T follicular helper cell (primary cell): ENCODE results near the gene NOS1.
"Not testable (repeated sequence)": the region's sequence is repeated elsewhere in the genome, so short reads cannot be mapped to it uniquely, and the experiment has no call there.

ENCODE experiments used
- DNase-seq: peaks from one replicate; pipeline ENCODE4 v3.0.0-alpha.2; 2020; ENCODE audit warnings: low read depth

NOS1 gene

DNA sequence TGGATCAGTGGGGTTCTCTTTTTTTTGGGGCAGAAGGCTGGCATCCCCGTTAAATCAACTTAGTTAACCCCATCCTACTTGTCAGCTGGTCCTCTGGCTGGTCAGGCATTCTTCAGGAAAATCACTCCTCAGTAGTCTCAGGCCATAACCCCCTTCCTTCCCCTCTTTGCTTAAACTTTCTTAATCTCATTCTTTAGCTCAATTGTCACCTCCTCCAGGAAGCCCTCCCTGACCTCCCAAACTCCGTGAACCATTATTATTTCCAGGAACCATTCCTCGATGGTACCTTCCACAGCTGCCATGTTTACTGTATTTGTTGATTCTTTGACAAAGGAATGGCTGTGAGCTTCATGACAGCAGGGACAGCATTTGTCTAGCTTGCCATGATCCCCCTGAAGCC lies 98.7 kb downstream of the NOS1 start:
- no peak for DNase-seq

DNA sequence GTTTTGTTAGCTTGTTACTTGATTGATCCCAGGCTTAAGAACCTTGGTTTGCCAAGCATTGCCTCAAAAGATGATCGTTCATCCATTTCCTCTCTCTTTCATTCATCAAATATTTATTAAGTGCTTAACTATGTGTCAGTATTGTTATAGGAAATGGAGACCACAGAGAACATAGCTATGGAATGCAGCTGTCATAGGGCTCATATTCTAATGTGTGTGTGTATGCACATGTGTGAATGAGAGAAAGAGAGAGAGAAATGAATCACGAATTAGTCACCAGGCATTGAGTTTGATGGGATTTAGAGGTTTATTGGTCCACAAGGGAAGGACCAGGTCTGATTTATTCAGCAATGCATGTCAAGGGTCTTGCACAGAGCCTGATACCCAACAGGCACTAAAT lies 100.2 kb downstream of the NOS1 start:
- no peak for DNase-seq

DNA sequence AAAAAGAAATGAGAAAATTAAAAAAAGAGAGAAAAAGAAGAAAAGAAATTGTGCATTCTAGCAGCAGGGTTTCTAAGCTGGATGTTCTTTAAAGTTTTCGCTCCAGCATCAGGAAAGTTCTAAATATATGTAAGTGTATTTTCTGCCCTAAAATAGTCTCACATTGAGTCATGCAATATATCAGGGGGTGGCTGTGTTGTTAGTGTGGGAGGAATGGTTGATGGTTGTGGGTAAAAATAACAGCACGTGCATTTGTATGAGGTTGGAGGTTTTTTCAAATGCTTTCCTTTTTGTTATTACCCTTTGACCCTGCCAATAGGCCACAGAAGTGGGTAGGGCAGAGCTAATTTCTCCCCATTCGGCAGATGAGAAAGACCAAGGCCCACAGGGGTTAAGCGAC lies 106.0 kb downstream of the NOS1 start:
- DNase-seq, result no peak

DNA sequence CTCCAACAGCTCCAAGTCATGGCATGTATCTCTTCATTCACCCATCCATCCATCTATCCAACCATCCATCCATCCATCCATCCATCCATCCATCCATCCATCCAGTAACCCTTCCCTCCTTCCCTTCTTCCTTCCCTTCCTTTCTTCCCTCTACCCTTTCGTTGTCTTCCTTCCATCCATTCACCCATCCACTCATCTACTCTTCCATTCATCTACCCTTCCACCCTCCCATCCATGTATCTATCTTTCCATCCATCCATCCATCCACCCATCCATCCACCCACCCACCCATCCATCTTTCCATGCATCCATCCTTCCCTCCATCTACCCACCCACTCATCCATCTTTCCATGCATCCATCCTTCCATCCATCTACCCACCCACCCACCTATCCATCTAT lies 117.9 kb downstream of the NOS1 start:
- no peak for DNase-seq

DNA sequence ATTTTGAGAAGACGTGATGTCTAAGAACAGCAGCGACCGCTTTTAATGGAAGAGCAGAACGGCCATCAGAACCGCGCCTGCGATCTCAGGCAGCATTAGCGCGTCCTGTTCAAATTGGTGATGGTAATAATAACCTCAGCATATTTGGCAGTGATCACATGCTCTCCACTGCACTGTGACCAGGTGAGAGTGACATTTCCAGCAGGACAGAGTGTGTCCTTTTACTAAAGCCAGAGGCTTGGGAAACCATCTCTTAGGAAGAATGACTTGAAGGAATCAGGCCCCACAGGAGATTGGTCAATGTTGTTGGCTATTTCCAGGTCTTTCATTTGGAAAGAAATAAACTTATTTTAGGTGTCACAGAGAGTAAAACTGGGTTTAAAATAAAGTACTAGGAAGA lies 119.7 kb downstream of the NOS1 start:
- no peak for DNase-seq

DNA sequence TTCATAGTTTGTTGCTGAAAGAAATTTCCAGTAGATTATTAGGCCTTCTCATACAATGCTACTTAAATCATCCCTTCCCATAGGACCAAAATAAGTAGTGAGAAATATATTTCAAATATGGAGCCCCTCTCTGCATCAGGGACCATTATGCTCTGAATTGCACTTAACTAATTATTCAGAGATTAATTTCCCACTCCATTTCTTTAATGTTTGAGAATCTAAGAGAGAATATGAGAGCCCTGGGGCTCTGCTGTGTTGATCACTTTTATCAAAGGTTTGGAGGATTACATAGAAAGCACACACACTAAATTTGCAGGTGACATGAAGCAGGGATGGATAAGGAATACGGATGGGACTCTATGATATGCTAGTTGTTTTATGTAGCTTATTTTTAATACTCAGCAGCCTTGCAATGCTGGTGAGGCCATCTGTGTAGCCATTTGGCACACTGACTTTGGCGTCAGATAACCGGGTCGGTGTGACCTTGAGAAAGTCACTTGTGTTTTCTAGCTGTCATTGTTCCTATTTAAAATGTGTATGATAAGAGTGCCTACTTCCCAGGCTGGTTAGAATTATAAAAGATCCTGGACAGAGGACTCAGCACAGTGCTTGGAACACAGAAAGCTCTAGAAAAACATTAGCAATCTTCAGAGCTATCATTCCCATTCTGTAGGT lies 121.2 kb downstream of the NOS1 start:
- no peak for DNase-seq

DNA sequence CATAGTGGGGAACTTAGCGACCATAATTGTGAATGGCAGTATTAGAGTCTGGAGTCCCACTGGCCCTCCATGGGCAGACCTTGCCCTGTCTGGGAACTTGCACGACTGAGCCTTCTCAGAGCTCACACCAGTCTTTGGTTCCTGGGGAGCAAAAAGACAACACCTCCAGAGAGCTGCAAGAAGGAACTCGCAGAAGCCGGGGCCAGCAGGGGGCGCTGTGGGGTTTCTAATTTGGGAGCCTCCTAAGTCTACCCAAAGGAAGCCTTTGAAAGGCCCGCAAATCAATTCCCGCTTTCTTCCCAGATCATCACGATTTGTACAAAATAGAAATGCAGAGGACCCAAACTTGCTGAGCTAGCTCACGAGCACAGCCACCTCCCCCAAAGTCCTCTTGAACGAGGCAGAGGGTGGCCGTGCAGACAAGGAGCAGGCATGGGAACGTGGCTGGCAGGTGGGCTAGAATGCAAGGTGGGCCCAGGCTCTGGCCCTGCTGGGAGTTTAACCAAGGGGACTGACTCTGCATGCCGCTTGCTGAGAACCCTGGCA lies 124.9 kb downstream of the NOS1 start:
- peak; percentile 46 for DNase-seq

DNA sequence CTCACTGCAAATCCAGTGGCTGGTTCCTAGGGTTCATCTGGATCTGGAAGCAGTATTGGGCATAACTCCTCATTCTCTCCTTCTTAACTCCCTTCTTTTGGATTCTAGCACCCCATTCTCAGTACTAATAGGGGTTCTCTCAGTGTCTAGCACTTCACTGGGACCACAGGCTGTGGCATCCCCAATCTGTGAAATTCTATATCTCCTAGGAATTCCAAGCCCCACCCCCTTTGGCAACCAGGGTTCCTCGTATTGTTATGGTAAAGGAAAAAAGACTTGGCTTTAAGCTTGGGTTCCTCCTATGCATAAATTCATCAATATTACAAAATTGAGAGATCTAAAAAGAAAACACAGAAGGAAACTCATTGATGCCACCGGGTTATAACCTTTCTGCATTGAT lies 126.2 kb downstream of the NOS1 start:
- no peak for DNase-seq

DNA sequence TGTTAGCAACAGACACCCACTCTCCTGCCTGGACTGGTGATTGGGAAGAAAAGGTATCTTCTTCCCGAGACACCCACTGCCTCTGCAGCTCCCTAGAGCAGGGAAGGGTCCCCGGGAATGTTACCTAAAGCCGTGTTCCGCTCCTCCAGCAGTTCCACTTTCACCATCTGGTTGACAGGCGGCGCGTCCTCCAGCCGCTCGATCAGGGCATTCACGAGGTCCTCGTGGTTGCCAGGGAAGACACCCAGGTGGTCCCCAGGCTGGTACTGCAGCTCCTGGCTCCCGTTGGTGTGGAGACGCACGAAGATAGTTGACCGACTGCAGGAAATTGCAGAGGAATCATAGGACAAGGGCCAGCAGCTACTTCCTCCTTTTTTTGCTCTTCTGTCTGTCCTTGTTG lies 127.0 kb downstream of the NOS1 start:
- no peak for DNase-seq

DNA sequence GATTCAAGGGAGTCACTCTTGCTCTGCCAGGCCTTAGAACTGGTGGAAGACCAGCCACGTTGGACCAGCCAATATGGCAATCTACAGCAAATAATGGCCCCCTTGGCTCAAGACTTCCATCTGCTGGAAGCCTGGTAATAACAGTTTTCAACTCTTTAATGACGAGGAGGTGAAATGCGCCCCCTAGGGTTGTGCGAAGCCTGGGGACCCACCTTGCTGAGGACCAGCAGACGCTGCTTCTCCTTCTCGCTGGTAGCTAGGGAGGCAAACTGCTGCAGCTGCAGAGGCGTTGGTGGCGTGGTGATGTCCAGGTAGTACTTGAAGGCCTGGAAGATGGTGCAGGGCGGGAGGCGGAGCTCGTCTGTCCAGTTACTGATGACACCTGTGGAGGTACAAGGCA lies 129.7 kb downstream of the NOS1 start:
- no peak for DNase-seq

DNA sequence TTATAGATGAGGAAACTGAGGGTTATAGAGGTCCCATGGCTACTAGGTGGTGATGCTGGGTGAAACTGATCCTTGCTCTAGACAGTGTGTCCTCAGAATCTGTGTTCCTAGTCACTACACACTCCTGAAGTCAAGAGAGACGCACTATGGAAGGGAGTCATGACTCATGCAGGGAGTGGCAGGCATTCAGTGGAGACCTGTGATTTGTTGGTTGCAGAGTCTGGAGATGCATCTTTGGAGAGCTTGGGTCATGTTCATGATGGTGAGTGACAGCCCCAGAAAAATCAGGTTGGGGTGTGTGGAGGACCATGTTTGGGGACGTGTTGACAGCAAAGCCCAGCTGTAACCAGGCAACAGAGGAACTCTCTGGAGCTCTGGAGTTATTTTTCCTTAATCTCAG lies 133.2 kb downstream of the NOS1 start:
- DNase-seq, result no peak

DNA sequence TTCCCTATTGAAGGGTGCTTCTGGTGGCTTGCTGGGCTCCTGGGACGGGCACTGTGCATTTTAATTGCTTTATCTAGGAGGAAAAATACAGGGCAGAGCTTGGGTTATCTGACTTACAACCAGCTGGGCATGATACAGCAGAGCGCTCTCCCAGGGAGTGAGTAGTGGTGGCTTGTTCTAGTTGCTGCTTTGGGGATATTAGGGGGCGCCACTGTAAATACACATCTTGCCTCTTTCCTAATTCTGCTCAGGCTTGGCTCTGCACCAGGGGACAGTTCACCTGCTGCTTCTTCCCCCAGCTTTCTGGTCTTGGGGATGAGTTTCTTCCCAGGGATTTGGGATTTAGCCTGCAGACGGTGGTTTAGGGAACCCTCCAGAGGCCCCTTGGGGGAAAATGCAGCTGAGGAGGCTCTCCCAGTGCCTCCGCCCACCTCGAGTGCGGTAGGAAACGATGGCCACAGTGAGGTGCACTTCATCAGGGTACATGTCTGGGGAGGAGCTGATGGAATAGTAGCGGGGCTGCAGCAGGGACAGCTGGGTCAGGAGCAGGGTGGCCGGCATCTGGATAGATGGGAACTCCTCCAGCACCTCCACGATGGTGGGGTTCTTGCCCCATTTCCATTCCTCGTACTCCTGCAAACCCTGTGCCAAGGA lies 134.3 kb downstream of the NOS1 start:
- no peak for DNase-seq

DNA sequence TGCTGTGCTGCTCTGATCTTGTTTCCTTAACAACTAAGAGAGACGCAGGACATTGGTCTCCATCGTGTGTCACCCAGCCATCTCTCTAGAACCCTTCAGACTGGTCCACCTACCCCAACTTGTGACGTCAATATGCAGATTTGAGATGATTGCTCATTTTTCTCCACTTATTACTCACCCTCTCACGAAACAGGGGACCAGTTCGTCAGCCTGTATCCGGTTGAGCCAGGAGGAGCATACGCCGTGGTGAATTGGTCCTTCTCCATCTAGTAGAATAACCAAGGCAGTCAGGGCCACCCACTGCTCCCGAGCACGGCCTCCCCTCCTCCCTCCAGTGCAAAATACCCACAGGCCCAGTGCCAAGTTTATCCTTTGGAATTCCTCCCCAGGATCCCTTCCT lies 134.9 kb downstream of the NOS1 start:
- no peak for DNase-seq

DNA sequence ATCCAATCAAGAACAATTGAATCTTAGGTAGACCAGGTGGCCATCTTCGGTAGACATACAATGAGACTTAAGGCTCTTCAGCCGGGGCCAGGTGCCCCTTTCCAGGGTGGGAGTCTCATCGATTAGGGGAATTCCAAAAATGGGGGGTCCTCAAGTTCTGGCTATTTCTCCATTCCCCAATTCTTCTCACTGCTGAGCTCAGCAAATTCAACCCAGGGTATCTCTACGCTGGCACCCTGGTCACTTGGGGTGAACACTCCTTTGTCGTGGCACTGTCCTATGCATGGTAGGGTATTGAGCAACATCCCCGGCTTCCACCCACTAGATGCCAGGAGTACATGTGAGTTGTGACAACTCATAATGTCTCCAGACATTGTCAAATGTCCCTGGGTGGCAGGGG lies 136.2 kb downstream of the NOS1 start:
- no peak for DNase-seq

DNA sequence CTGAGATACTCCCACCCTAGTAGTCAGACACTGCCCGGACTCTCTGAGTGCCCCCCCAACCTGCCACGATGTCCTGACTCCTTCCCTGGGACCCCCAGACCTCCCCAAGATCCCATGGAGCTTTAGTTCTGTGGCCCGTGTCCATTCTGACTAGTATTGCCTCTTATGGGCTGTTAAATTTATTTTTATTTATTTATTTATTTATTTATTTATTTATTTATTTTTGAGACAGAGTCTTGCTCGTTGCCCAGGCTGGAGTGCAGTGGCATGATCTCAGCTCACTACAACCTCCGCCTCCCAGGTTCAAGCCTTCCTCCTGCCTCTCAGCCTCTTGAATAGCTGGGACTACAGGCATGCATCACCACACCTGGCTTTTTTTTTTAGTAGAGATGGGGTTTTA lies 140.5 kb downstream of the NOS1 start:
- DNase-seq, result not testable (repeated sequence)

DNA sequence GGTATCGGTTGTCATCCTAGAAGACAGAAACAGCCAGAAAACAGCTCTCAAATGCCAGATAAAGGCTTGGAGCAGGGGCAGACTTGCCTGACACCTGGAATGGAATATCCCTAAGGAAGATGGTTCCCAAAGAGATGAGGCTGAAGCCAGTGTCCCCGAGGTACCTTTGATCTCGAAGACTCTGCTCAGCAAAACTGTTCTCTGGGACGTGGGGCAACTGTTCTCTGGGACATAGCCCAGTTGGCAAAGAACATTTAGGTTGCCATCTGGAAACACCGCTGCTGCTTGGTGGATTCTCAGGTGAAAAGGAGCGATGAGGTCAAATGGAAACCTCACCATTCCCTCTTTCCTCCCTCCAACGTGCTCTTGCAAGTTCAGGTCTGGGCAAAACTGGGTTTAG lies 143.3 kb downstream of the NOS1 start:
- no peak for DNase-seq

DNA sequence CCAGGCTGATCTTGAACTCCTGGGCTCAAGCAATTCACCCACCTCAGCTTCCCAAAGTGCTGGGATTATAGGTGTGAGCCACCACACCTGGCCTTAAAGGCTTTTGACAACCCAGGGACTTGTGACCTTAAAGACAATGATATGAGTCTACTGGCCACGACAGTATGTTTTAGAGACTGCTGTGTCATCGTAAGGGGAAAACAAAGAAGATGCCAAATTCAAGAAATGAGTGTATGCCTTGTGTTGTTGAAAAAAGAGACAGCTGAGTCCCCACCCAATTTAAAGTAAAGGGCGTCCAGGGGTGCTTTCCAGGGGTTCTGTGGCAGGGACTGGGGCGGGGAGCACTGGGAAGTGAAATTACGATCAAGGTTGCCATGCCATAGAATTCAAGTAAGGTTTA lies 144.7 kb downstream of the NOS1 start:
- DNase-seq, result no peak

DNA sequence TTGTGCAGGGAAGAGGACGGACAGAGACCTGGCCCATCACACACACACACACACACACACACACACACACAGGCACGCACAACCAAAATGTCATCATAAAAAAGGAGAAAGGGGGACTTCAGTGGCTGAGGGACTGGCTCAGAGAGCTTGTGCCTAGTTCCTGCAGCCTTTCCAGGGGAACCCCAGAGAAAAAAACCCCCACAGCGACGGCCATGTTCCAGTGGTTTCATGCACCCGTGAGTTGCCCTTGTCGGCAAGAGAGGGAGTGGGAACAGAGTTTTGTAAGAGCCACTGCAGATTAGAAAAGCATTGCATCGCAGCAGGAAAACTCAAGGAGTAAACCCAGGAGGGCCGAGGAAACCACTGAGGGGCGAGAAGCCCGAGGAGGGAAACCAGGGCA lies 146.6 kb downstream of the NOS1 start:
- no peak for DNase-seq

DNA sequence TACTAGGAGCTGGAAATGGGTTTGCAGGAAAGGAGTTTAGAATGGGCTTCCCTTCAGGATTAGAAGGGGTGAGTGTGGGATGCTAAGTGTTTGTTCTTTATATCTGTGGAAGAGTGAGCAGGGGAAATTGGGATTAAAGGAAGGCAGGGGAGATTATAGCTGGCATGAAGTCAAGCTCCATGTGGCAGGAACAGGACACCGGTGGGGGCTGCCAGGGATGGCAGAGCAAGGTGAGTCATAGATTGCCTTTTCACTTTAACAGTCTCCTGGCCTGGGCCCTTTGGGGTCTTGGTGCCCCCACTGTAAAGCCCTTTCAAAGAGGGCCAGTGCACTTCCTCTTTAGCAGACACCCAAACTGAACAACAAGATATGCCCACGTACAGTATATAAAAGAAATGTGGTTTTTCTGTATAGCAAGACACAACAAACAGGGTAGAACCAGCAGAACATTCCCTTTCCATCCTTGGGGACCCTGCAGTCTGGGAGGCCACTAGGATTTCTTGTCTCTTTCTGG lies 148.1 kb downstream of the NOS1 start:
- DNase-seq, result no peak

DNA sequence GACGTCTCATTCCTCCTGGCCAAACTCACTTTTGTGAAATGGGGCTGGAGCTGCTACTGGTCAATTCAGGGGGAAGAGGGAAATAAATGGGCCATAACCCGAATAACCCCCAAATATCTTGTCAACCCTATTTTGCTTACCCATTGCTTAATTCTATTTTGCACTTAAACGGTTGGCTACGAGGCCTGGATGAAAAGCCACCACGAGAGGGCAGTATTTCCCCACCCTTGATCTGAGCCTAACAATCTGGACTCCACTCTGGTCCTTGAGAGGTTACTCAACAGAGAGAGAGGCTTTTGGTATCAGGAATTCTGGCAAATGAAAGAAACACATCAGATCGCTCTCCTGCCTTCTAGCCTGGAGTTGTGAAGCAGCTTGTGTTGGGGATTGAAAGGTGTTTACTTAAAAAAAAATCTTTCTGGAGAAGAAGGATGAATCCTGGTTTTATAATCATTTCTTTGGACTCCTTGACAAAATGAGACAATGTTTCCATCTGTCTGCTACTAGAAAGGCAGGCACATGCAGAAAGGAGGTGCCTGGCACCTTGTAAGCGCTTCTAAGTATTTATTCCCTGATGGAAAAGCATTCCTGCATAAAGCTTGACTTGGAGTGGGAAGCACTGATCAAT lies 148.7 kb downstream of the NOS1 start:
- DNase-seq, result peak; percentile 47

DNA sequence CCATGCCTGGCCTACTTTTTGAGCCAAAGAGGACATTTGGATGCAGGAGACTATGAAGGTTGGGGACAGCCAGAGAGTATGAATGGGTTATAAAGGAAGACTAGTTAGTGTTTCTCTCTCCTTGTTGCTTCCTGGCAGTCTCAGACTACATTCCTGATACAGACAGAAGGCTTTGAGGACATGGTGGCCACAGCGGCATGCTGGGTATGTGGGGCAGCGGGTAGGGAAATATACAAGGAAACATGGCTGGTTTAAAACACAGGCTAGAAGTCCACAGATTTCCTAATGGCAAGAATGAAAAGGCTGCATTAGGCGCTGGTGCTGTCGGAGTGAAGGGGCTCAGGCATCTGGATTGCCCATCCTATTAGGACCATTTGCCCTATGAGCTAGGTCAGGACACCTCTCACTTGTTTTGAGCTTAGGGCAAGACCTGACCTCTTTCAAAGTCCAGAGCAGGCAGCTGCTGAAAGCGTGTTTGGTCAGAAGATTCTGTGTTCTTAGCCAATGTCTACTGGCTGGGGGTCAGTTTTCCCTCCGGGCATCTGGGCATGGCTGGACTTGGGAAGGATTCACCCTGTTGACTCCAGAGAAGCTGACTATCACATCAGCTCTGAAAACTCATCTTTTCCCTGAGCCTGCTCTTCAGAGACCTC lies 151.0 kb downstream of the NOS1 start:
- DNase-seq, result no peak

DNA sequence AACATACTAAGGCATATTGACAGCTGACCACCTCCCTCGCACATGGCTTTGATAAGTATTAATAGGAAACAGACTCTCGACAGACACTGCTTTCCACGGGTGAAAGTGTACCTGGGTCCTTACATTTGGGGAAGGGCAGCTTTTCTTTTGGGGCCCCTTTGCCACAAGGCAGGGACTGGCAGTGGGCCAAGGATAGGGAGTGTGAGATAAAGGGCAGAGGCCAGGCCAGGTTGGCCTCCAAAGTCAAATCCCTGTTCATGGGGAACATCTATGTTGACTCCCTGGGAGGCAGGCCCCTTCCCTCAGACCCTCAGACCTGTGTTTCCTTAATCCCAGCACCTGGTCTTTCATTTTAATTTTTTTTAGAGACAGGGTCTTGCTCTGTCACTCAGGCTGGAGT lies 151.8 kb downstream of the NOS1 start:
- no peak for DNase-seq
